ENCODE measurements around the gene MCRS1. TPM values are rescaled to one million over a fixed set of nuclear protein-coding genes. Genes with fewer than 3 reads are reported as not detected.

The MCRS1 gene
- polyA plus RNA-seq, 4 donors, result 65.3 to 85.6 (median 72.2) TPM

- no peak for DNase-seq (ENCODE audit: low read depth in 4 of 4, low spot score in 2 of 4)
Measured at GRCh38 chr12:49582850-49583249, 14.9 kb upstream of the MCRS1 start.

DNA sequence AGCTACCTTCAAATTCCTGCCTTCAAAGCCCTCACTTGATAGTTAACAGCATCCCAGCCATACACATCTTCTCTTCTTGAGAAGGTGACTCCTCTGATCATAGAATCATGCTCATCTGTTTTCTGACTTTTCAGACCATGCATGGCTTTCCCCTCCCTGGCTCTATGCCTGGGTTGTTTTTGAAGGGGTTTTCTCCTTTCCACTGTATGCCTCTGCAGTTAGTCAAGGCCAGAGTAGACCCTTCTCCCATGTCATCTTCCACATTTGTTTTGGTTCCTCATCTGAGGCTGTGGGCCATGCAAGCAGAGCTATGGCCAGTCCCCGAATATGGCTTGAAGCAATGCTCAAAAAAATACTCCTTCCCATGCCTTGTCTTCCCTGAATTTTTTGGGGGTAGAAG, 14.3 kb upstream of the MCRS1 start:
- no peak for DNase-seq (ENCODE audit: low read depth in 4 of 4, low spot score in 2 of 4)

GRCh38 chr12:49580572-49581535, 12.9 kb upstream of the MCRS1 start:
- DNase-seq (ENCODE audit: low read depth in 4 of 4, low spot score in 2 of 4), result peak; percentile 48 to 82 (median 64)

DNA sequence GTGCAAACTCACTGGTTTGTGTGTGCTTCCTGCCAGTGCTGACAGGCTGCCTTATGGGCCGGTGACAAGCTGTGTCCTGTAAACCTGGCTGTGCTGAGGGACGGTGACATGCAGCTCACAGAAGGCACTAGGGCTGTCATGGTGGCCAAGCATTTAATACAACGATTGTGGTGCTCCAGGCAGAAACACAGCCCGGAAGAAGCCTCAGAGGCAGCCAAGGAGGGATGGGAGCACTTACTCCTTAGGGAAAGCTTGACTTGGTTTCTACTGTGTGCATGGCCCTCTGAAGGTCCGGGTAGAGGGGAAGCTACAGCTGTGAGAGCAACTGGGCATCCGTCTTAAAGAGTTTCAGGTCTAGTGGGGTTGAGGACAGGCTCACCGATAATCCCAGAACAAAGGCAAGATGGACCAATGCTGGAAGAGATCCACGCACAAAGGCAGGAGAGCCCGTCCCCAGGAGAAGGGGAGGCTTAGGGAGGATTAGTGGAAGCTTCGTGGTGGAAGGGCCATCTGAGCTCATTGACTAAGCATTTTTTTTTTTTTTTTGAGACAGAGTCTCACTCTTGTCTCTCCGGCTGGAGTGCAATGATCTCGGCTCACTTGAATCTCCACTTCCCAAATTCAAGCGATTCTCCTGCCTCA, 10.7 kb upstream of the MCRS1 start:
- no peak for DNase-seq (ENCODE audit: low read depth in 4 of 4, low spot score in 2 of 4)

DNA sequence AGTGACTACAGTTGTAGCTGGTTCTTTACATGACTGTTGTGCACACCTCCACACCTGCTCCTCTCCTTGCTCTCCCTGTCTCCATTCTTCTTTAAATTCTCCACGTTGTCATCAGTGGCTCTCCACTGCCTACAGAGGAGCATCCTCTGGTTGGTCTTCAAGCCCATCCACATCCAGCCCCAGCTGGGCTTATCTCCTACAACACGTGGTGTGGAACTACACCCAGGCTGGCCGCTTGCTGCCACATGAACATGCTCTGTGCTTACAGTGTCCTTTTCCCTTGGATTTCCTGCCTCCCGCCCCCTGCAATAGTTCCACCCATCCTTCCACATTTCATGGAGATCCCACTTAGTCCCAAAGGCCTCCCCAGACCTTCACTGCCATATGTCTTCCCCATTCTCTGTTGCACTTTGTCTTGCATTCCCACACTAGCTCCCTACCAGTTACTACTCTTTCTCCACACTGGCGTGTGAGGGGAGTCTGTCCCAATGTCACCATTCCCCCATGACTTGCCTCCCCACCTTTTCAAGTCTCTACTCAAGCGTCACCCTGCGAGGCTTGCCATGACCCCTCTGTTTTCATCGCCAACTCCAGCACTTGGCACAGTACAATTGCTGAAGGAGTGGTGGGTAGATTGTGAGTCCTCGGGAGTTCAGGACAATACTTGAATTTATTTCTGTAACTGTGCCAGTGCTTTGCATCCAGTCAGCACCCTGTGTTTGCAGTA, 9.8 kb upstream of the MCRS1 start:
- no peak for DNase-seq (ENCODE audit: low read depth in 4 of 4, low spot score in 2 of 4)

- DNase-seq (ENCODE audit: low read depth in 4 of 4, low spot score in 2 of 4), result no peak
Measured at GRCh38 chr12:49568442-49569162, 660 bp upstream of the MCRS1 start.

DNA sequence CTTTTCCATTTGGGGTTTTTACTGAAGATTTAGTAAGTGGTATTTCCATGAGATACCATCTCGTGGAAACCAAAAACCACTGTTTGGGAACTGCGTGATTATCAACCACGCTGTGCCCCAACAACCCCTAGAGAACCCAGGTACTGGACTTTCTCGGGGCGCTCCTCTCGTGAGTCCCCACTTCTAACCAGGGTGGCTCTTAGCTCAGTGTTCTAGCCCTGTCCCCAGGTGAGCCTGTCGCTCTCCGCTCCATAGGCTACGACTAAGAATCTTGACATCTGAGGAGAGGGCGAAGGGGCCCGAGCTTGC, 686 bp downstream of the MCRS1 start:
- DNase-seq (ENCODE audit: low read depth in 4 of 4, low spot score in 2 of 4), result no peak

GRCh38 chr12:49566361-49566760, 1.6 kb downstream of the MCRS1 start:
- DNase-seq (ENCODE audit: low read depth in 4 of 4, low spot score in 2 of 4), result no peak

DNA sequence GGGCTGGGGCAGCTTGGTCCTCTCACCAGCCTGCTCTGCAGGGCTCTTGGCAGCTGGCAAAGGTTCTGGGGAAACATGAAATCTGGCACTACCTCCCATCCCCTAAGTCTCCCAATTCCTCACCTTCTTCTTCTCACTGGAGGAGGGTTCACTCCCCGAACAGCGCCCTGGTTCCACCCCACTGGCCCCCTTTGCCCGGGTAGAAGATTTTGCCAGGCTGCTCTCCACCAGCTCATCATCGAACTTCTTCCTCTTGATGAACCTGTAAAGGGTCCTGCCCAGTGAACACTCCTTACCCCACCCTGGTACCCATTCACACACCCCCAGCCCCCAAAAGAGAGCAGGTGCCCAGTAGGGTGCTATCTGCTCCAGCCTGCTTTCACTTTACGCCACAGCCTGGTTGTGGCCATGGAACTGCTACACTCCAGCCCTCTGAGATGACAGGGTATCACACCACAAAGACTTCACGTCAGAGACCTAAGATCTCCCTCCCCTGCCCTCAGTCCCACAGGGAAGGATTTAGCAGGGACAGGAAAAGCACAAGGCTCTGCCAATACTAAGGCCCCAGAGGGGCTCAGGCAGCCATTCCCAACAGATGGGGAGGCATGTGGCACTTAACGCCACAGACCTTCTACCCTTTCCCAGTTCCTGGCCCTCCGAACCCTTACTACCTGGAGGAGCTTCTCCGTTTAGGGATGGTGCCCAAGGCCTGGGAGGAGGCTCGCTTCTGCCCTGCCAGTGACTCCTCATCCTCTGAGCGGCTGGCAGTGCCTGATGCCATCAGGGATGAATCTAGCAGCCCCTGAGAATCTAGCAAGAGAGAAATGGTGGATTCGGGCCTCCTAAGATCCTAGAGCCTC, 2.3 kb downstream of the MCRS1 start:
- DNase-seq (ENCODE audit: low read depth in 4 of 4, low spot score in 2 of 4), result no peak

DNA sequence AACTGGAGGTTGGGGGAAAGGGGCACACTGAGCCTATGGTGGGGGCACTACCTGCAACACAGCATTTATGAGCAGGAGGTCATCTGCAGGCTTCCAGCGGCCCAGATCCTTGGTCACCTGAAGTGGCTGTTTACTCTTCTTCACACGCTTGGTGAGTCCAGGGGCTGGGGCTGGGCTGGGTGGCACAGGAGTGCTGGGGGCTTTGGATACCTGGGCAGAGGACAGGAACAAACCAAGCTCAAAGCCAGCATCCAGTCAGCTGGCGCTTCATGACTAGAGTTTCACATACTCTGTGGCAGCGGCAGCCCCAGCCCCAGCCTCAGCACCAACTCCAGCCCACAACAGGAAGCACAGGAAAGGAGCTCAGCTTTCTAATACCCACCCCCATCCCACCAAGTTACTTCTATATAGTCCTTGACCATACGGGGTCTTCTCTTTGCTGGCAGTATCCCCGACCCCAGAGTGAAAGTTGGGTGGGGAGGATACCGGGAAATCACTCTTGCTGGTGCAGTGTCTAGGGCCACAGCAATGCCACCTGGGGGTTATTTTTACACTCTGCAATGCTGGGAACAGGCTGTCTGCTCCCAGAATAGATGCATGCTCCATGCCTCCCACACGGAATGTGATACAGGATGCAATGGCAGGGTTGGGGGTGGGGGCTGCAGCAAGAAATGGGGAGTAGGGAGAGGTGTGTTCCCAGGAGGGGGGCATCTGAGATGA, 3.1 kb downstream of the MCRS1 start:
- DNase-seq (ENCODE audit: low read depth in 4 of 4, low spot score in 2 of 4), result no peak

DNA sequence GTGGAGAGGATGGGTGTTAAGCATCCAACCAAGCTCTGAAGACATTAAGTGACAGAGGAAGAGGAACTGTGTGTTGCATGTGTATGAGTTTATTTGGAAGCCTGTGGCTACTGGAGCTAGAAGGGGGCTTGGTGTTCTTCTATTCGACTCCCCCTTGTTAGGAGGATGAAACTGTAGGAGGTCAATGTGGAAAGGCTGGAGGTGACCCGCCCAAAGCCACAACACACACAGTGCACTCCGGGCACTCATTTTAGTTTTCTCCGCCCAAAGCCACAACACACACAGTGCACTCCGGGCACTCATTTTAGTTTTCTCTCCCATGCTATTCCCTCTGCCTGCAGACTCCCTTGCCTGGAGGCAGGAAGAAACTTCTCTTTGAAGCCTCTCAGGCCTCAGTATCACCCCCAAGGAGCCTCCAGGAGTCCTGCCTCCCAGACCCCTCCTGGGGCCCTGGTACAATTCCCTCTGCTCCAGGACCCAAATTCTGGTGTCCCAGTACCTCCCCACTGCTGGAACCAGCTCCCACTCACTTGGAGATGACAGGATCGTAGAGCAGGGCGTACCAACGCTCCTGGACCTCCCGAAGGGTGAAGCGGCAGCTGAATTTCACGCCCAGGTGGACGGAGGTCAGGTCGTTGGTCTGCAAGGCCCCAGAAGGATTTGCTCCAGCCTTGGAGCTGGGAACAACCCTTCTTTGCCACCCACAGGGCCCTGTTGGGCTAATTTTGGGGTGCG, 3.8 kb downstream of the MCRS1 start:
- no peak for DNase-seq (ENCODE audit: low read depth in 4 of 4, low spot score in 2 of 4)

GRCh38 chr12:49562831-49563230, 5.1 kb downstream of the MCRS1 start:
- no peak for DNase-seq (ENCODE audit: low read depth in 4 of 4, low spot score in 2 of 4)

DNA sequence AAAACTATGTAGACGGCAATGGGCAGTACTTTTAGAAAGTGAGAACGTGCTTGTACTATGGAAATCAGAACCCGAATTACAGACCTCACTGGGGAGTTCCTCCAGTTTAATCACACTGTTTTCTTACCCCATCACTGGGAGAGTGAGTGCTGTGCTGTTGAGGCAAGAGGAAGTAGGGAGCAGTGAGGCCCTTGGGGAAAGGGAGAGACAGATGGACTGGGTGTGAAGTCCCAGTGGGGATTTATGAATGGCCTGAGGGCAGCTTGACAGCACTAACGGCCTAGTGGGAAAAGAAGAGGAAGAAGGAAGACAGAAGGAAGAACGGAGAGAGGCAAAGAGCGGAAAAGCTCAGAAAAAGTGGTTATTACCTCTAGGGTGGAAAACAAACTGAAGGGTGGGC, 5.7 kb downstream of the MCRS1 start:
- DNase-seq (ENCODE audit: low read depth in 4 of 4, low spot score in 2 of 4), result no peak

- no peak for DNase-seq (ENCODE audit: low read depth in 4 of 4, low spot score in 2 of 4)
Measured at GRCh38 chr12:49560695-49561094, 7.2 kb downstream of the MCRS1 start.

- no peak for DNase-seq (ENCODE audit: low read depth in 4 of 4, low spot score in 2 of 4)
Measured at GRCh38 chr12:49559011-49559675, 8.8 kb downstream of the MCRS1 start.

DNA sequence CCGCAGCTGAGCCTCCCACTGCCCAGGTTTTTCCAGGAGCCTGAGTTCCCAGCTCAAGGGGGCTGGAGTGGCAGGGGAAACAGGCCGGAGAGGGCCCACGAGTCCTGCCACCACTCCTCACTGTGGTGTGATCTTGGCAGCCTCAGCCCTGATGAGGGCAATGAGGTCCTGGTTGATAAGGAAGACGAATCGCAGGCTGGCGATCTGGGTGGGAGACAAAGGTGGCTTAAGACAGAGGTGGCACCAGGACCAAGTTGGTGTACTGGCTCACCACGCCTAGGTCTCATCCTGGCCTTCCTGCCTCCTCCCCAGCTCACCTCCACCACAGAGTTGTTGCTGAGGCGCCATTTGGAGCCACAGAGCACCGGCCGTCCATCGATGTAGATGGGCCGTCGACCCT, 9.4 kb downstream of the MCRS1 start:
- DNase-seq (ENCODE audit: low read depth in 4 of 4, low spot score in 2 of 4), result no peak

DNA sequence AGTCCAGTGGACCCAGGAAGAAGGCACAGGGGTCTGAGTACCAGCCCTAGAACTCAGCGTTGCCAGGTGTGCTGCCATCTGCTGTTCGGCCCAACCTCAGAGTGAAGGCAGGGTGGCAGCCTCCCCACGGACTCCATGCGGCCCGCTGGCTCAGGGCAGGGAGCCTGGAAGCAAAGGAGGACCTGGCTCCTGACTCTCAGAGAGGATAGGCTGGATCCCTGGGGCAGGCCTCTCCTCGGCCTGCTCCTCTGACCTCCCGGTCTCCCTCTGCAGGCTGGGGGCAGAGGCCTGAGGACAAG, 10.1 kb downstream of the MCRS1 start:
- no peak for DNase-seq (ENCODE audit: low read depth in 4 of 4, low spot score in 2 of 4)

- no peak for DNase-seq (ENCODE audit: low read depth in 4 of 4, low spot score in 2 of 4)
Measured at GRCh38 chr12:49557187-49557916, 10.6 kb downstream of the MCRS1 start.

Measured in left renal cortex interstitium (tissue), 4 donors.